Cardiac fibroblast (primary cell): ENCODE data around the gene TUBB1.

Source experiments
- DNase-seq, 2 donors: peaks; one replicate each; pipeline versions ENCODE4 v3.0.0 to v3.0.0-alpha.2; 2010; ENCODE audit warnings: low read depth in 2 of 2
- H3K4me3 ChIP-seq, 2 donors: replicated peaks in 1 of 2; 1 replicate in 1 of 2; 2 replicates in 1 of 2; pipeline ENCODE4 v1.5.1; 2011; ENCODE audit warnings: low read depth in 2 of 2, low read length in 2 of 2, mild to moderate bottlenecking in 2 of 2, moderate library complexity in 1 of 2
- CTCF ChIP-seq: IDR thresholded peaks from one replicate; pipeline ENCODE4 v1.5.1; 2011; ENCODE audit warnings: low read depth, mild to moderate bottlenecking, low read length, inconsistent platforms

The TUBB1 gene

DNA sequence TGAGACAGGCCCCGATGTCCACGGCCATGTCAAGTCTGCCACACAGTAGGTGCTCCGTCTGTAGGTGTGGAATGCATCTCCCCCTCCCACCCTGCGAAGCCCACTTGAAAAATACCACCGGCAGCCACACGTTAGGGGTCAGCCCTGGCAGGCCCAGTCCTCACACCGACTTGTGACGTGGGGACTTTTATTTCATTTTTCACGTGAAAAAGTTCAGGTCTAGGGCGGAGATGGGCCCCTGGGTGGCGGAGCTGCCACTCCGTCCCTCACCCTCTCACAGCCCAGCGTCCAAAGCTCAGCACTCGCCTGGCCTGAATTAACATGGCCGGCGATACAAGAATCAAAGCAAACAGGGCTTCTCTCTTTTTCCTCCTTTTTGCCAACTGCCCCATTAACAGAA, 3.8 kb upstream of the TUBB1 start:
- DNase-seq, result no peak
- no peak for TF ChIP-seq CTCF
- no peak overlapping the region for H3K4me3 ChIP-seq

DNA sequence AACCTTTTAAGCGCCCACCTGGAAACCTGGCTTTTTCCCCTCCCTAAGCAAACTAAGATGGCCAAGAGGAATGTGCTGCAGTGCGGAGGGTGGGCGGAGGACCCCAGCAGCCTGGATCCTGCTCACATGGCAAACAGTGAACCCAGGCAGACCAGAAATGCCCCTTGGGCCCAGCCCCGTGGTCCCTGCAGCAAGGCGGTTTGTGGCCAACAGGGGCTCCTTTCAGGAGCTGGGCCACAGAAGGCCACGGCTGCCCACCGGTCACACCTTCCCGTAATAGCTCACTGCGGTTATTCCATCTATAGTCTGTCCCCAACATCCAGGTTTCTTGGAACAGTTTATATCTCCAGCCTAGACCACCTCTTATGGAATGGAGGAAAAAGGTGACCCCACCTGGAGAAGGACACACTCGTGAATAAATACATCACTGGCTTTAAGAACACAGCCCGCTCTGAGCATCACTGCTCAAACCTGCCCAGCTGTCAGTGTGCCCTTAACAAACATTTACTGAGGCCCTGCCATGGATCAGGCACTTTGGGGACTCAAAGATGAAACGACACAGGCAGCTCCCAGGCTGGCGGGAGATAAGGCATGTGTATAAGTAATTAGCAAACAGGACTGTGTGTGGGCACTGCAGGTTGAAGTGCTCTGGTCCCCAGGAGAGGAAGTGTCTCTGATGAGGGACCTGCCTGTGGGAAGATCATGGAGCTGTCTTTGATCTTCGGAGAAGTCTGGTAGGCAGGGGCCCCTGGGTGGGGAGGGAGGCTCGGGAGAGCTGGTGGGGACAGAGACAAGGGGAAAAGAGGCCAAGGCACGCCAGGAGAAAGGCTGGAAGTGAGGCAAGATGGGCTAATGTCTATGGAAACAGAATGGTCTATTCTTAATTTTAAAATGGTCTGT, 3.2 kb upstream of the TUBB1 start:
- no peak overlapping the region for H3K4me3 ChIP-seq
- no peak for TF ChIP-seq CTCF
- DNase-seq, result no peak

DNA sequence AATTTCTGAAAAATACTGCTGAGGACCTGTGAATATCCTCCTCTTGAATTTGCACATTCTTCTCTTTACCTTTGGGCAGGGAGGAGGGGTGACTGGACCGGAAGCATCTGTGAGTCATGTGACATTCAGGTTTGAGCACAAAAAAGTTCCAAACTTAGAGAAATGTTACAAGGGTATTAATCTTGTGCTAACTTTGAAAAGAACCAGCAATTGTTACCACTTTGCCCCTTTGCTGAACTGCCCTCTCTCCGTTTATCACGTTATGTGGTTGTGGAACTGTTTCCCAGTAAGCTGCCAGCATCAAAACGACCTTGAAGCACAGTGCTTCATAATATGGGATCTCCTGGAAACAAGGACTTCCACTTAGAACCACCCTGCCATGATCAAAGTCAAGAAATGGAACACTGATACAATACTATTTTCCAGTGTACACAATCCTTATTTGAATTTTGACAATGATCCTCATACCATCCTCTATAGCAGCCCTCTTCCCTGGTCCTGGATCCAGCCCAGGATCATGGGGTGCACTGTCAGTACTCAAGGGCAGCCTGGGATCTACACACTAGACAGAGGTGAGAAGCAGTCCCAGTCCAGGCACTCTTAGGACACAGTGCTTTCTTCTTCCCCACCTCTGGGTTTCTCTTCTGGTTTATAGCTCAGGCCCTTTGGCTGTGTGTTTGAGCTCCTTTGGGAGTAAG, 2.3 kb upstream of the TUBB1 start:
- no peak overlapping the region for H3K4me3 ChIP-seq
- DNase-seq, result peak in 1 of 2 donors; percentile 19
- no peak for TF ChIP-seq CTCF

GRCh38 chr20:59017493-59018231, 1.6 kb upstream of the TUBB1 start:
- TF ChIP-seq CTCF, result no peak
- DNase-seq, result no peak
- no peak overlapping the region for H3K4me3 ChIP-seq

GRCh38 chr20:59018817-59019216, 412 bp upstream of the TUBB1 start:
- no peak for DNase-seq
- TF ChIP-seq CTCF, result no peak
- no peak overlapping the region for H3K4me3 ChIP-seq

DNA sequence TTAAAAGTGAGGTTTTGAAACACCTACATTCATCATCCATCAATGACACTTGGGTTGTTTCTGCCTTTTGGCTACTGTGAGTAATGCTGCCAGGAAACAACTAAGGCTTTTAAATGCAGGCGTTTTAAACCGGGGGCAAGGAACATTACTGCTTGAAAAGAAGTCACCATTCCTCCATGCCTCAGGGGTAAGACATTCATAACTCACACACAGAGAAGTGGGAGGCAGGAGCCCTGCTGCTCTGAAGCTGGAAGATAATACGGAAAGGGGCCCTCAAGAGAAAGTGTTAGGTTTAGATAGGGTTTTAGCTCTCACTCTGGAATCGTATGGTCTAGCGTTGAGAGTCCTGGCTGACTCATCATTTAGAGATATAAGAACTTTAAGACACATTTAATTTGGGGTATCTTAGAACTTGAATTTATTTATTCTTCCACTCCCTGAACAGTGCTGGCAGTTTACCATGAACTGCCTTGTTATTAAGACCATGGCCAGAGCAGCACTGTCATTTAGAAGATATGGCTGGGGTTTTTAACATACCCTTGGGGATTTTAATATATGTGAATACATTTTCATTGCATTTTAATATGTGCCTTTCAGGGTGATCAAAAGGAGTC, 1.8 kb downstream of the TUBB1 start:
- H3K4me3 ChIP-seq, result no peak overlapping the region
- no peak for TF ChIP-seq CTCF
- peak; percentile 43 to 50 for DNase-seq
